Psoas muscle (tissue), 8 donors: ENCODE results near the gene HNRNPA0. TPM values are rescaled to one million over a fixed set of nuclear protein-coding genes. Genes with fewer than 3 reads are reported as not detected.
"Not testable (repeated sequence)": the region's sequence is repeated elsewhere in the genome, so short reads cannot be mapped to it uniquely, and the experiment has no call there.

Experiments
- ATAC-seq, 4 donors: fragments of 200-7000 bp; cut with Tn5 transposase; one replicate each; pipeline ENCODE4 v1.9.1; 2020; ENCODE audit warnings: moderate library complexity in 3 of 4, mild to moderate bottlenecking in 2 of 4
- DNase-seq, 2 donors: peaks; one replicate each; pipeline ENCODE4 v3.0.0-alpha.2; 2020
- H3K27ac ChIP-seq: fragments of 200-600 bp; one replicate; pipeline ENCODE4 v1.8.0; 2022
- H3K27me3 ChIP-seq, 3 donors: fragments of 200-600 bp in 1 of 3; one replicate each; pipeline versions ENCODE4 v1.6.1 to v1.8.0; 2013 to 2022; ENCODE audit warnings: low read length in 2 of 3, mild to moderate bottlenecking in 2 of 3, moderate library complexity in 1 of 3; ENCODE audit not compliant: insufficient read depth in 3 of 3
- H3K36me3 ChIP-seq, 2 donors: fragments of 200-600 bp in 1 of 2; one replicate each; pipeline versions ENCODE4 v1.6.1 to v1.8.0; 2013 to 2022; ENCODE audit warnings: low read depth in 1 of 2, mild to moderate bottlenecking in 1 of 2, moderate library complexity in 1 of 2; ENCODE audit not compliant: insufficient read depth in 1 of 2
- H3K4me1 ChIP-seq: fragments of 200-600 bp; one replicate; pipeline ENCODE4 v1.8.0; 2022
- H3K4me3 ChIP-seq: fragments of 200-600 bp; one replicate; pipeline ENCODE4 v1.8.0; 2022; ENCODE audit warnings: mild to moderate bottlenecking
- H3K9me3 ChIP-seq: fragments of 200-600 bp; one replicate; pipeline ENCODE4 v1.8.0; 2022
- WGBS, 3 donors: extraction: QIAGEN DNeasy Blood & Tissue Kit; methylation state at CpG; one replicate each; pipeline versions ENCODE4 v1.1.6 to v1.1.7; 2013; 5-methylcytosine and 5-hydroxymethylcytosine counted together
- intact Hi-C, 2 donors: fragments of 100-400 bp; cut with DNase I; formaldehyde crosslinking; loops; one replicate each; pipeline versions ENCODE4 v1.11.0 to v1.14.2; 2022
- polyA plus RNA-seq, 3 donors: library from polyadenylated mRNA; stranded (reverse); fragments of 200-250 nt; gene quantifications; one replicate each; pipeline ENCODE4 v1.2.3, GENCODE V29; 2013
- total RNA-seq, 4 donors: library from RNA; stranded (reverse); fragmentation: NEBNext Ultra II Directional in 2 of 4; extraction: Animal tissue kit (Norgen Biotek cat#: 25700) in 2 of 4; gene quantifications; one replicate each; pipeline versions ENCODE4 v1.2.1 to v1.2.4, GENCODE V29; 2021 to 2023
- TF ChIP-seq, protein P1 (sequence below): fragments of 200-600 bp; IDR thresholded peaks from one replicate; pipeline ENCODE4 v1.8.0; 2022; ENCODE audit warnings: antibody characterized with exemption
- donor health status: healthy with polysubstance abuse.
- donor health status: DM: no; HTN: no; CAD: no; lungs with moderate emphysema.
- donor health status: Bipolar disorder and iron deficiency.
- donor health status: healthy.
- donor health status: DM: yes; HTN: yes; CAD: no.
- donor health status: DM: no; HTN: no; CAD: no.
- donor health status: DM: no; HTN: no; CAD: no.
- donor health status: DM: yes; HTN: yes; CAD: no.

Gene HNRNPA0
- total and polyA plus RNA-seq, 7 donors, result 11.5 to 19.2 (median 13.3) TPM

- ATAC-seq, result no peak
- no peak for DNase-seq
- Histone ChIP-seq H3K4me1 (no peaks in the 10 kb centered on the region), H3K4me3 (no peak overlapping the region), H3K9me3 (no peaks in the 10 kb centered on the region), H3K36me3 (no peaks in the 10 kb centered on the region), H3K27ac (no peak overlapping the region), H3K27me3 (no peaks in the 10 kb centered on the region)
- intact Hi-C loops, result no loop called here
- WGBS, 3 donors, result 37 to 86% (median 56%) methylated on average over 1 to 5 of the region's 5 CpGs
- TF ChIP-seq, protein P1, sequence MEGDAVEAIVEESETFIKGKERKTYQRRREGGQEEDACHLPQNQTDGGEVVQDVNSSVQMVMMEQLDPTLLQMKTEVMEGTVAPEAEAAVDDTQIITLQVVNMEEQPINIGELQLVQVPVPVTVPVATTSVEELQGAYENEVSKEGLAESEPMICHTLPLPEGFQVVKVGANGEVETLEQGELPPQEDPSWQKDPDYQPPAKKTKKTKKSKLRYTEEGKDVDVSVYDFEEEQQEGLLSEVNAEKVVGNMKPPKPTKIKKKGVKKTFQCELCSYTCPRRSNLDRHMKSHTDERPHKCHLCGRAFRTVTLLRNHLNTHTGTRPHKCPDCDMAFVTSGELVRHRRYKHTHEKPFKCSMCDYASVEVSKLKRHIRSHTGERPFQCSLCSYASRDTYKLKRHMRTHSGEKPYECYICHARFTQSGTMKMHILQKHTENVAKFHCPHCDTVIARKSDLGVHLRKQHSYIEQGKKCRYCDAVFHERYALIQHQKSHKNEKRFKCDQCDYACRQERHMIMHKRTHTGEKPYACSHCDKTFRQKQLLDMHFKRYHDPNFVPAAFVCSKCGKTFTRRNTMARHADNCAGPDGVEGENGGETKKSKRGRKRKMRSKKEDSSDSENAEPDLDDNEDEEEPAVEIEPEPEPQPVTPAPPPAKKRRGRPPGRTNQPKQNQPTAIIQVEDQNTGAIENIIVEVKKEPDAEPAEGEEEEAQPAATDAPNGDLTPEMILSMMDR, result no peak
These were observed 40.7 kb upstream of the HNRNPA0 start for GRCh38 chr5:137794863-137795262.

- H3K4me3 ChIP-seq, result no peak overlapping the region
- no peaks in the 10 kb centered on the region for H3K27me3 ChIP-seq
- no peaks in the 10 kb centered on the region for H3K4me1 ChIP-seq
- 86 to 91% (median 91%) methylated on average over 1 of the region's 1 CpG for WGBS, 3 donors
- TF ChIP-seq, protein P1, result no peak
- ATAC-seq, result no peak
- no peaks in the 10 kb centered on the region for H3K9me3 ChIP-seq
- H3K27ac ChIP-seq, result no peak overlapping the region
- intact Hi-C loops, result no loop called here
- H3K36me3 ChIP-seq, result no peaks in the 10 kb centered on the region
- no peak for DNase-seq
These were observed 38.1 kb upstream of the HNRNPA0 start for GRCh38 chr5:137792303-137792702.

- H3K4me1 ChIP-seq, result no peaks in the 10 kb centered on the region
- ATAC-seq, result no peak
- TF ChIP-seq, protein P1, result no peak
- H3K4me3 ChIP-seq, result no peak overlapping the region
- no peaks in the 10 kb centered on the region for H3K36me3 ChIP-seq
- 90 to 95% (median 91%) methylated on average over 4 of the region's 4 CpGs for WGBS, 3 donors
- no peak for DNase-seq
- no peak overlapping the region for H3K27ac ChIP-seq
- intact Hi-C loops, result no loop called here
- H3K9me3 ChIP-seq, result no peaks in the 10 kb centered on the region
- H3K27me3 ChIP-seq, result no peaks in the 10 kb centered on the region
These were observed 37.6 kb upstream of the HNRNPA0 start for GRCh38 chr5:137791799-137792198.

DNA sequence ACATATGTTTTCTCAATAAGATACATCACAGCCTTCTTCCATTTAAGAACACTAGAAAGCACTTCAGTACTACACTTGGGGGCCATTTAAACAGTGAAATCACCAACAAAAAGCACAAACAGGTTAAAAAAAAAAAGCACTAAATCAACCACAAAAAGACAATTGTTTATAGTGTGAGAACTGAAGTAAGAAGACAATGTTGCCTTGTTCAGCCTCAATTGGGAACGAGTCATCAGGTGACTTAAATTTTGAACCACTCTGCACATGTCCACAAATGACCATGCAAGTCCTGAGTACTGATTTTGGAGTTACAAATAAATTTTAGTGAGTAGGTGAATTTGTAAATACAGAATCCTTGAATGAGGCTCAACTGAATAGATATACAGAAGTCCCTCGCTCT lies 37.2 kb upstream of the HNRNPA0 start:
- no peaks in the 10 kb centered on the region for H3K4me1 ChIP-seq
- 83 to 88% (median 84%) methylated on average over 2 of the region's 2 CpGs for WGBS, 3 donors
- H3K36me3 ChIP-seq, result no peaks in the 10 kb centered on the region
- TF ChIP-seq, protein P1, result no peak
- H3K9me3 ChIP-seq, result no peaks in the 10 kb centered on the region
- no peak for DNase-seq
- ATAC-seq, result no peak
- no peak overlapping the region for H3K27ac ChIP-seq
- no peaks in the 10 kb centered on the region for H3K27me3 ChIP-seq
- H3K4me3 ChIP-seq, result no peak overlapping the region
- intact Hi-C loops, result no loop called here

DNA sequence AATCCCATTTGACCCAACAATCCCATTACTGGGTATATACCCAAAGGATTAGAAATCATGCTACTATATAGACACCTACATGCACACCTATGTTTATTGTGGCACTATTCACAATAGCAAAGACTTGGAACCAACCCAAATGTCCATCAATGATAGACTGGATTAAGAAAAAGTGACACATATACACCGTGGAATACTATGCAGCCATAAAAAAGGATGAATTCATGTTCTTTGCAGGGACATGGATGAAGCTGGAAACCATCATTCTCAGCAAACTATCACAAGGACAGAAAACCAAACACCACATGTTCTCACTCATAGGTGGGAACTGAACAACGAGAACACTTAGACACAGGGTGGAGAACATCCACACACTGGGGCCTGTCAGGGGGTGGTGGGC lies 34.4 kb upstream of the HNRNPA0 start:
- not testable (repeated sequence) for H3K4me3 ChIP-seq, DNase-seq, H3K36me3 ChIP-seq, H3K27ac ChIP-seq, ATAC-seq, H3K27me3 ChIP-seq, H3K9me3 ChIP-seq, H3K4me1 ChIP-seq
- intact Hi-C loops, result loop anchor here in 1 of 2 donors (10.0 kb wide), 1 partner anchor 106 kb away; no protein-coding TSS in a partner anchor
- WGBS, 3 donors, result 97 to 98% (median 98%) methylated on average over 2 of the region's 2 CpGs
